ENCODE measurements around the gene HMGN2.

Gene HMGN2

GRCh38 chr1:26516987-26517765 lies 44.9 kb downstream of the HMGN2 start:
- Histone ChIP-seq H3K4me1 (ENCODE audit: control extremely low read depth in 1 of 4, control insufficient read depth in 4 of 4, insufficient read depth in 4 of 4, low read length in 3 of 4) (no peaks in the 10 kb centered on the region), H3K36me3 (ENCODE audit: control insufficient read depth in 4 of 4, insufficient read depth in 4 of 4, low read length in 3 of 4) (no peaks in the 10 kb centered on the region), H3K9me3 (ENCODE audit: control extremely low read depth in 1 of 5, control insufficient read depth in 4 of 5, insufficient read depth in 2 of 5, low read depth in 1 of 5, low read length in 4 of 5) (no peaks in the 10 kb centered on the region), H3K4me3 (ENCODE audit: control insufficient read depth in 1 of 7, extremely low read depth in 1 of 7, insufficient read depth in 4 of 7, low read depth in 2 of 7, low read length in 6 of 7) (no peak overlapping the region), H3K27ac (ENCODE audit: insufficient read depth in 1 of 2, low read depth in 1 of 2, low read length in 2 of 2, poor library complexity in 1 of 2, severe bottlenecking in 2 of 2) (no peak overlapping the region), H3K27me3 (replicated peaks in 2 of 5; ENCODE audit: control insufficient read depth in 4 of 5, insufficient read depth in 5 of 5, low read length in 4 of 5) (no peaks in the 10 kb centered on the region)
- ChIA-PET CTCF (interaction anchor here (1.0 to 3.0 kb wide), 5 partner anchors 13 to 25 kb away, joined by 3 to 14 read pairs (median 4); partner anchors contain the start of gene RPS6KA1), POLR2A (interaction anchor here (0.5 kb wide), 1 partner anchor 102 kb away, joined by 3 read pairs; no protein-coding TSS in a partner anchor)
- 100% methylated on average over 3 of the region's 4 CpGs for WGBS (ENCODE audit: insufficient coverage)
- no peak for DNase-seq

GRCh38 chr1:26517766-26518049 lies 45.5 kb downstream of the HMGN2 start:
- Histone ChIP-seq H3K9me3 (ENCODE audit: control extremely low read depth in 1 of 5, control insufficient read depth in 4 of 5, insufficient read depth in 2 of 5, low read depth in 1 of 5, low read length in 4 of 5) (no peaks in the 10 kb centered on the region), H3K27me3 (replicated peaks in 2 of 5; ENCODE audit: control insufficient read depth in 4 of 5, insufficient read depth in 5 of 5, low read length in 4 of 5) (no peaks in the 10 kb centered on the region), H3K27ac (ENCODE audit: insufficient read depth in 1 of 2, low read depth in 1 of 2, low read length in 2 of 2, poor library complexity in 1 of 2, severe bottlenecking in 2 of 2) (no peak overlapping the region), H3K36me3 (ENCODE audit: control insufficient read depth in 4 of 4, insufficient read depth in 4 of 4, low read length in 3 of 4) (no peaks in the 10 kb centered on the region), H3K4me1 (ENCODE audit: control extremely low read depth in 1 of 4, control insufficient read depth in 4 of 4, insufficient read depth in 4 of 4, low read length in 3 of 4) (no peaks in the 10 kb centered on the region), H3K4me3 (ENCODE audit: control insufficient read depth in 1 of 7, extremely low read depth in 1 of 7, insufficient read depth in 4 of 7, low read depth in 2 of 7, low read length in 6 of 7) (no peak overlapping the region)
- POLR2A ChIA-PET: interaction anchor here (0.5 kb wide), 1 partner anchor 102 kb away, joined by 3 read pairs; no protein-coding TSS in a partner anchor
- 100% methylated on average over 1 of the region's 1 CpG for WGBS (ENCODE audit: insufficient coverage)
- no peak for DNase-seq
- CTCF ChIA-PET: interaction anchor here (0.8 to 3.0 kb wide), 4 partner anchors 9 to 18 kb away, joined by 3 to 14 read pairs (median 4); partner anchors contain the start of gene RPS6KA1

DNA sequence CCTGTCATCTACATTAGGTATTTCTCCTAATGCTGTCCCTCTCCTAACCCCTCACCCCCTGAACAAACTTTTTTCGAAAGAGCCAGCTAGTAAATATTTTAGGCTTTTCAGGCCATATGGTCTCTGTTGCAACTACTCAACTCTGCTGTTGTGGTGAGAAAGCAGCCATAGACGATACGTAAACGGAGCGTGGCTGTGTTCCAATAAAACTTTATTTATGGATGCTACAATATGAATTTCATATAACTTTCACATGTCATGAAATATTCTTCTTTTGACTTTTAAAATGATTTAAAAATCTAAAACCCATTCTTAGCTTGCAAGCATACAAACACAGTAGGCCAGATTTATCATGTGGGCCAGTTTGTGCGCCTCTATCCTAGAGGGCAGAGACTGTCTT lies 46.1 kb downstream of the HMGN2 start:
- Histone ChIP-seq H3K9me3 (ENCODE audit: control extremely low read depth in 1 of 5, control insufficient read depth in 4 of 5, insufficient read depth in 2 of 5, low read depth in 1 of 5, low read length in 4 of 5) (no peaks in the 10 kb centered on the region), H3K4me3 (ENCODE audit: control insufficient read depth in 1 of 7, extremely low read depth in 1 of 7, insufficient read depth in 4 of 7, low read depth in 2 of 7, low read length in 6 of 7) (no peak overlapping the region), H3K4me1 (ENCODE audit: control extremely low read depth in 1 of 4, control insufficient read depth in 4 of 4, insufficient read depth in 4 of 4, low read length in 3 of 4) (no peaks in the 10 kb centered on the region), H3K27me3 (replicated peaks in 2 of 5; ENCODE audit: control insufficient read depth in 4 of 5, insufficient read depth in 5 of 5, low read length in 4 of 5) (no peaks in the 10 kb centered on the region), H3K36me3 (ENCODE audit: control insufficient read depth in 4 of 4, insufficient read depth in 4 of 4, low read length in 3 of 4) (no peaks in the 10 kb centered on the region), H3K27ac (ENCODE audit: insufficient read depth in 1 of 2, low read depth in 1 of 2, low read length in 2 of 2, poor library complexity in 1 of 2, severe bottlenecking in 2 of 2) (no peak overlapping the region)
- POLR2A ChIA-PET: no interaction called here
- 93% methylated on average over 3 of the region's 6 CpGs for WGBS (ENCODE audit: insufficient coverage)
- CTCF ChIA-PET: interaction anchor here (0.8 to 3.0 kb wide), 4 partner anchors 9 to 18 kb away, joined by 3 to 14 read pairs (median 4); no protein-coding TSS in a partner anchor
- DNase-seq: no peak

DNA sequence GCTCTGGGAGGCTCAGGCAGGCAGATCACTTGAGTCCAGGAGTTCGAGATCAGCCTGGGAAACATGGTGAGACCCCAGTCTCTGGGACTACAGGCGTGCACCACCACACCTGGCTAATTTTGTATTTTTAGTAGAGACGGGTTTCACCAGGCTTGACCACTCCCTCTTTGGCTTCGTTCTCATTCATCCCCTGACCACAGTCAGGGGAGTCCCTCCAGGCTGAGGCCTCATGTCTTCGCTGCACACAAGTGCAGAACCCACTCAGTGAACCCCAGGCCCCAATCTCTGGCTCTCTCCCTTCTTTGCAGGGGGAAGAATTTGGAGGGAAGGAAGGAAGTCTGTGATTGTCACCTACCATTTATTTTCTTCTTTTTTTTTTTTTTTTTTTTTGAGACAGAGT lies 48.1 kb downstream of the HMGN2 start:
- no peaks in the 10 kb centered on the region for H3K9me3 ChIP-seq (ENCODE audit: control extremely low read depth in 1 of 5, control insufficient read depth in 4 of 5, insufficient read depth in 2 of 5, low read depth in 1 of 5, low read length in 4 of 5)
- POLR2A ChIA-PET: no interaction called here
- CTCF ChIA-PET: no interaction called here
- no peak overlapping the region for H3K4me3 ChIP-seq (ENCODE audit: control insufficient read depth in 1 of 7, extremely low read depth in 1 of 7, insufficient read depth in 4 of 7, low read depth in 2 of 7, low read length in 6 of 7)
- 100% methylated on average over 2 of the region's 5 CpGs for WGBS (ENCODE audit: insufficient coverage)
- H3K36me3 ChIP-seq (ENCODE audit: control insufficient read depth in 4 of 4, insufficient read depth in 4 of 4, low read length in 3 of 4): no peaks in the 10 kb centered on the region
- H3K27me3 ChIP-seq (replicated peaks in 2 of 5; ENCODE audit: control insufficient read depth in 4 of 5, insufficient read depth in 5 of 5, low read length in 4 of 5): no peaks in the 10 kb centered on the region
- H3K4me1 ChIP-seq (ENCODE audit: control extremely low read depth in 1 of 4, control insufficient read depth in 4 of 4, insufficient read depth in 4 of 4, low read length in 3 of 4): no peaks in the 10 kb centered on the region
- H3K27ac ChIP-seq (ENCODE audit: insufficient read depth in 1 of 2, low read depth in 1 of 2, low read length in 2 of 2, poor library complexity in 1 of 2, severe bottlenecking in 2 of 2): no peak overlapping the region
- DNase-seq: no peak

- WGBS (ENCODE audit: insufficient coverage): 95% methylated on average over 13 of the region's 14 CpGs
- no peaks in the 10 kb centered on the region for H3K27me3 ChIP-seq (replicated peaks in 2 of 5; ENCODE audit: control insufficient read depth in 4 of 5, insufficient read depth in 5 of 5, low read length in 4 of 5)
- no peak for DNase-seq
- CTCF ChIA-PET: interaction anchor here (0.8 to 1.4 kb wide), 3 partner anchors 7 to 22 kb away, joined by 3 to 4 read pairs (median 4); no protein-coding TSS in a partner anchor
- no peak overlapping the region for H3K27ac ChIP-seq (ENCODE audit: insufficient read depth in 1 of 2, low read depth in 1 of 2, low read length in 2 of 2, poor library complexity in 1 of 2, severe bottlenecking in 2 of 2)
- no peaks in the 10 kb centered on the region for H3K9me3 ChIP-seq (ENCODE audit: control extremely low read depth in 1 of 5, control insufficient read depth in 4 of 5, insufficient read depth in 2 of 5, low read depth in 1 of 5, low read length in 4 of 5)
- H3K4me1 ChIP-seq (ENCODE audit: control extremely low read depth in 1 of 4, control insufficient read depth in 4 of 4, insufficient read depth in 4 of 4, low read length in 3 of 4): no peaks in the 10 kb centered on the region
- no peaks in the 10 kb centered on the region for H3K36me3 ChIP-seq (ENCODE audit: control insufficient read depth in 4 of 4, insufficient read depth in 4 of 4, low read length in 3 of 4)
- H3K4me3 ChIP-seq (ENCODE audit: control insufficient read depth in 1 of 7, extremely low read depth in 1 of 7, insufficient read depth in 4 of 7, low read depth in 2 of 7, low read length in 6 of 7): no peak overlapping the region
- POLR2A ChIA-PET: no interaction called here
These were observed 49.4 kb downstream of the HMGN2 start for GRCh38 chr1:26521669-26522030.

DNA sequence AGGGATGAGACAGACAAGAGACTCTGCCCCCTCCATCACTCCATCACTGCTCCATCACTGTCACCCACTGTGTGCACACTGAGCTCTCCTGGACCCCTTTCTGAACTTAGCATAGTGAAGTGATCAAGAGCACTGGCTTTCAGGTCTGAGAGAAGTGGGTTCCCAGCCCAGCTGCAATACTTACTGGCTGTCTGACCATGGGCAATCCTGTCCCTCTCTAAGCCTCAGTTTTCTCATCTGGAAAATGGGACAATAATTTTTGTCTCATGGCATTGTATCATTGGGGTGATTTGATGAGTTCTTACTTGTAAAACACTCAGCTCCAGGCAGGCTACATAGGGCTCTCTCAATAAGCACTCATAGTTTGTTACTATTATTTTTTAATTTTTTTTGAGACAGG lies 49.8 kb downstream of the HMGN2 start:
- Histone ChIP-seq H3K4me3 (ENCODE audit: control insufficient read depth in 1 of 7, extremely low read depth in 1 of 7, insufficient read depth in 4 of 7, low read depth in 2 of 7, low read length in 6 of 7) (no peak overlapping the region), H3K27ac (ENCODE audit: insufficient read depth in 1 of 2, low read depth in 1 of 2, low read length in 2 of 2, poor library complexity in 1 of 2, severe bottlenecking in 2 of 2) (no peak overlapping the region), H3K27me3 (replicated peaks in 2 of 5; ENCODE audit: control insufficient read depth in 4 of 5, insufficient read depth in 5 of 5, low read length in 4 of 5) (no peaks in the 10 kb centered on the region), H3K9me3 (ENCODE audit: control extremely low read depth in 1 of 5, control insufficient read depth in 4 of 5, insufficient read depth in 2 of 5, low read depth in 1 of 5, low read length in 4 of 5) (no peaks in the 10 kb centered on the region), H3K36me3 (ENCODE audit: control insufficient read depth in 4 of 4, insufficient read depth in 4 of 4, low read length in 3 of 4) (no peaks in the 10 kb centered on the region), H3K4me1 (ENCODE audit: control extremely low read depth in 1 of 4, control insufficient read depth in 4 of 4, insufficient read depth in 4 of 4, low read length in 3 of 4) (no peaks in the 10 kb centered on the region)
- no peak for DNase-seq
- CTCF ChIA-PET: interaction anchor here (1.1 to 12.2 kb wide), 3 partner anchors 8 to 22 kb away, joined by 3 to 103 read pairs (median 4); no protein-coding TSS in a partner anchor
- POLR2A ChIA-PET: no interaction called here

DNA sequence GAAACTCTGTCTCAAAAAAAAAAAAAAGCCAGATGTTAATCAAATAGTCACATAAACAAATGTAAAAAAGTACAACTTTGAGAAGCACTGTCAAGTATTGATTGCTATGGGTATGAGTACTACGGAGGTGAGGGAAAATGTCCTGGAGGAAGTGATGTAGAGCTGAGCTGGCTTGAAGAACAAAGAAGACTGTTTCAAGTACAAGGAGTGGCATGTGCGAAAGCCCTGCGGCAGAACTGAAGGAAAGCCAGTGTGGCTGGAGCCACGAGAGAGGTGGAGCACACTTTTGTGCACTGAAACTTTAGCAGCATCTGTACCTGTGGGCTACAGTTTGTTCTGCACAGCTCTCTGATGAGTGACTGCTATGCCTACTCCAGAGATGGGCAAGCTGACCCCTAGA lies 51.9 kb downstream of the HMGN2 start:
- no peak overlapping the region for H3K4me3 ChIP-seq (ENCODE audit: control insufficient read depth in 1 of 7, extremely low read depth in 1 of 7, insufficient read depth in 4 of 7, low read depth in 2 of 7, low read length in 6 of 7)
- H3K27ac ChIP-seq (ENCODE audit: insufficient read depth in 1 of 2, low read depth in 1 of 2, low read length in 2 of 2, poor library complexity in 1 of 2, severe bottlenecking in 2 of 2): no peak overlapping the region
- WGBS (ENCODE audit: insufficient coverage): 98% methylated on average over 4 of the region's 4 CpGs
- DNase-seq: no peak
- H3K9me3 ChIP-seq (ENCODE audit: control extremely low read depth in 1 of 5, control insufficient read depth in 4 of 5, insufficient read depth in 2 of 5, low read depth in 1 of 5, low read length in 4 of 5): no peaks in the 10 kb centered on the region
- POLR2A ChIA-PET: interaction anchor here (0.6 kb wide), 1 partner anchor 563 kb away, joined by 6 read pairs; no protein-coding TSS in a partner anchor
- no peaks in the 10 kb centered on the region for H3K27me3 ChIP-seq (replicated peaks in 2 of 5; ENCODE audit: control insufficient read depth in 4 of 5, insufficient read depth in 5 of 5, low read length in 4 of 5)
- H3K4me1 ChIP-seq (ENCODE audit: control extremely low read depth in 1 of 4, control insufficient read depth in 4 of 4, insufficient read depth in 4 of 4, low read length in 3 of 4): peaks cover 0 to 6% (median 2%) of the 10 kb centered on the region in 4 experiments
- CTCF ChIA-PET: interaction anchor here (3.0 to 12.2 kb wide), 2 partner anchors 15 to 24 kb away, joined by 10 to 103 read pairs; no protein-coding TSS in a partner anchor
- no peaks in the 10 kb centered on the region for H3K36me3 ChIP-seq (ENCODE audit: control insufficient read depth in 4 of 4, insufficient read depth in 4 of 4, low read length in 3 of 4)

All from common myeloid progenitor, CD34-positive (primary cell).